Peyer's patch (tissue), 4 donors: ENCODE results near the gene NOTCH3. TPM values are rescaled to one million over a fixed set of nuclear protein-coding genes. Genes with fewer than 3 reads are reported as not detected.

Experiments used
- DNase-seq, 3 donors: peaks; one replicate each; pipeline ENCODE4 v3.0.0-alpha.2; 2017 to 2019
- H3K27ac ChIP-seq, 4 donors: fragments of 200-600 bp; sonication (generic); one replicate each; pipeline ENCODE4 v1.5.1; 2016 to 2019
- H3K27me3 ChIP-seq, 2 donors: fragments of 200-600 bp; sonication (generic); one replicate each; pipeline ENCODE4 v1.5.1; 2019
- H3K36me3 ChIP-seq, 3 donors: fragments of 200-600 bp; sonication (generic); one replicate each; pipeline ENCODE4 v1.5.1; 2016 to 2019
- H3K4me1 ChIP-seq, 4 donors: fragments of 200-600 bp; sonication (generic); one replicate each; pipeline ENCODE4 v1.5.1; 2016 to 2019
- H3K4me3 ChIP-seq, 4 donors: fragments of 200-600 bp; sonication (generic); 1 replicate in 3 of 4; 2 replicates in 1 of 4; pipeline ENCODE4 v1.5.1; 2016 to 2019; ENCODE audit warnings: mild to moderate bottlenecking in 1 of 4
- H3K9me3 ChIP-seq, 4 donors: fragments of 200-600 bp; sonication (generic); one replicate each; pipeline ENCODE4 v1.5.1; 2016 to 2019; ENCODE audit warnings: mild to moderate bottlenecking in 1 of 4
- CTCF ChIP-seq, 6 experiments: fragments of 450-650 bp in 4 of 6; fragments of 200-600 bp in 2 of 6; sonication (generic) in 1 of 6; IDR thresholded peaks; one replicate each; pipeline ENCODE4 v1.5.1; 2017 to 2019; ENCODE audit warnings: antibody characterized with exemption in 6 of 6, mild to moderate bottlenecking in 3 of 6, moderate library complexity in 1 of 6
- POLR2A ChIP-seq, 2 donors: fragments of 450-650 bp; IDR thresholded peaks; one replicate each; pipeline ENCODE4 v1.5.1; 2017; ENCODE audit warnings: antibody characterized with exemption in 2 of 2, mild to moderate bottlenecking in 2 of 2, moderate library complexity in 2 of 2
- total RNA-seq, 4 donors: library from RNA; depleted of rRNA; stranded (reverse); fragments of >200 nt; gene quantifications; one replicate each; pipeline ENCODE4 v1.1.0, GENCODE V29; 2016

The NOTCH3 gene
- total RNA-seq, 4 donors from 2014 or later = 2.6 to 16.5 (median 8.9) TPM

GRCh38 chr19:15120135-15121026 is 80.4 kb downstream of the NOTCH3 start:
- H3K27ac ChIP-seq = no peak overlapping the region
- H3K4me1 ChIP-seq = peaks cover 0 to 13% (median 0%) of the 10 kb centered on the region in 4 donors
- TF ChIP-seq POLR2A (IDR thresholded peaks at IDR 0.05) (no peak), CTCF (IDR thresholded peaks at IDR 0.05) (no peak)
- peaks cover 0 to 74% (median 0%) of the 10 kb centered on the region in 3 donors for H3K36me3 ChIP-seq
- H3K27me3 ChIP-seq = no peaks in the 10 kb centered on the region
- H3K9me3 ChIP-seq = no peaks in the 10 kb centered on the region
- H3K4me3 ChIP-seq = no peak overlapping the region
- DNase-seq = no peak

GRCh38 chr19:15118789-15119494 is 81.9 kb downstream of the NOTCH3 start:
- Histone ChIP-seq H3K9me3 (no peaks in the 10 kb centered on the region), H3K4me3 (no peak overlapping the region), H3K27ac (no peak overlapping the region), H3K4me1 (peaks cover 0 to 9% (median 0%) of the 10 kb centered on the region in 4 donors), H3K36me3 (peaks cover 0 to 88% (median 0%) of the 10 kb centered on the region in 3 donors), H3K27me3 (no peaks in the 10 kb centered on the region)
- no peak for DNase-seq
- TF ChIP-seq POLR2A (IDR thresholded peaks at IDR 0.05) = no peak
- TF ChIP-seq CTCF (IDR thresholded peaks at IDR 0.05) = no peak

GRCh38 chr19:15118248-15118647 is 82.5 kb downstream of the NOTCH3 start:
- H3K9me3 ChIP-seq = no peaks in the 10 kb centered on the region
- no peak for TF ChIP-seq POLR2A (IDR thresholded peaks at IDR 0.05)
- TF ChIP-seq CTCF (IDR thresholded peaks at IDR 0.05) = no peak
- no peaks in the 10 kb centered on the region for H3K27me3 ChIP-seq
- DNase-seq = no peak
- H3K36me3 ChIP-seq = peaks cover 0 to 95% (median 0%) of the 10 kb centered on the region in 3 donors
- H3K4me1 ChIP-seq = peaks cover 0 to 6% (median 0%) of the 10 kb centered on the region in 4 donors
- no peak overlapping the region for H3K27ac ChIP-seq
- no peak overlapping the region for H3K4me3 ChIP-seq

GRCh38 chr19:15116856-15117255 is 83.9 kb downstream of the NOTCH3 start:
- DNase-seq = no peak
- H3K4me3 ChIP-seq = no peak overlapping the region
- TF ChIP-seq POLR2A (IDR thresholded peaks at IDR 0.05) (no peak), CTCF (IDR thresholded peaks at IDR 0.05) (no peak)
- H3K27me3 ChIP-seq = no peaks in the 10 kb centered on the region
- no peaks in the 10 kb centered on the region for H3K9me3 ChIP-seq
- peaks cover 0 to 91% (median 0%) of the 10 kb centered on the region in 3 donors for H3K36me3 ChIP-seq
- H3K4me1 ChIP-seq = peaks cover 0 to 5% (median 0%) of the 10 kb centered on the region in 4 donors
- no peak overlapping the region for H3K27ac ChIP-seq

GRCh38 chr19:15115762-15116615 is 84.8 kb downstream of the NOTCH3 start:
- H3K9me3 ChIP-seq = no peaks in the 10 kb centered on the region
- no peak overlapping the region for H3K4me3 ChIP-seq
- no peak for DNase-seq
- TF ChIP-seq CTCF (IDR thresholded peaks at IDR 0.05) (no peak), POLR2A (IDR thresholded peaks at IDR 0.05) (no peak)
- peaks cover 0 to 5% (median 0%) of the 10 kb centered on the region in 4 donors for H3K4me1 ChIP-seq
- H3K27ac ChIP-seq = no peak overlapping the region
- H3K27me3 ChIP-seq = no peaks in the 10 kb centered on the region
- peaks cover 0 to 84% (median 0%) of the 10 kb centered on the region in 3 donors for H3K36me3 ChIP-seq
